Measurements from ENCODE around the gene KIF1B. TPM values are rescaled to one million over a fixed set of nuclear protein-coding genes. Genes with fewer than 3 reads are reported as not detected.

Gene KIF1B
- total and polyA plus RNA-seq, 9 of the 15 experiments (the other 6 are each of a cell fraction or from before 2014, with no cell fraction given): 2.8 to 19.8 (median 11.9) TPM

DNA sequence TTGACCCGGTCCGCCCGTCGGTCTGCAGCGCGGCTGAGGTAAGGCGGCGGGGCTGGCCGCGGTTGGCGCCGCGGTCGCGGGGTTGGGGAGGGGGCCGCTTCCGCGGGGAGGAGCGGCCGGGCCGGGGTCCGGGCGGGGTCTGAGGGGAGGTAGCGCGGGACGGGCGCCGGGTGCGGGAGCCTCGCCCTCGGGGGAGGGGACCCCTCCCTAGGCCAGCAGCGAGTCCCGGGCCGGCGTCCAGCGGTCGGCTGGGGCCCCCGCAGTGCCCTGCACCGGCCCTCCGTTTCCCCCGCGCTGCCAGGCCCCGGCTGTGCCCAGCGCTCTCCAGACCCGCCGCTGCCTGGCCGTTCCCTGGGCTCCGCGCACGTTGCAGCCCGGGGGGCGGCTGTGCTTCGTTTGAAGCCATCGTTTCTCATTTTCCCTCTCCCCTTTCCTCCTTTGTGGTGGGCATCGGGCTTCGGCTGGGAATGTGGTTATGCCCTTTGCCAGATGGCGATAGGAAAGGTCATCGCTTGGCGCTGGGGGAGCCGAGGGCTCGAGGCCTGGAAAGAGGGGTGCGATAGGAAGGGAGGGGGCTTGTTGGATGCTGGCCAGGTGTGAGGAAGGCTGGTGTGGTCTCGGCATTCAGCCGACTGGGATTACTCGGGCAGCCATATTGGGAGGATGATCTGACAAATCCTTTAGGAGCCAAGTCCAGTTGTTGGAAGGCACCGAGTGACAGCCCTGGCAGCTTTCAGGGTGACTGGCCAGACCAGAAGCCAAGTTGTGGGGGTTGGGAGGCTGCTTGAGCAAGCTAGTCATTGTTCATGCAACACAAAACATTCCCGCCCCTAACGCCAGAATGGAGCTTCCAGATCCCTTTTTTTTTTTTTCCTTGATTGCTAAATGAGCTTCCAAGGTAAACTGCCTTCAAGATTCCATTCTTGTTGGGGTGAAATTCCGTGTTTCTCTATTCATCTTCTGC lies 753 bp downstream of the KIF1B start (continued):
- TF ChIP-seq, protein P1, sequence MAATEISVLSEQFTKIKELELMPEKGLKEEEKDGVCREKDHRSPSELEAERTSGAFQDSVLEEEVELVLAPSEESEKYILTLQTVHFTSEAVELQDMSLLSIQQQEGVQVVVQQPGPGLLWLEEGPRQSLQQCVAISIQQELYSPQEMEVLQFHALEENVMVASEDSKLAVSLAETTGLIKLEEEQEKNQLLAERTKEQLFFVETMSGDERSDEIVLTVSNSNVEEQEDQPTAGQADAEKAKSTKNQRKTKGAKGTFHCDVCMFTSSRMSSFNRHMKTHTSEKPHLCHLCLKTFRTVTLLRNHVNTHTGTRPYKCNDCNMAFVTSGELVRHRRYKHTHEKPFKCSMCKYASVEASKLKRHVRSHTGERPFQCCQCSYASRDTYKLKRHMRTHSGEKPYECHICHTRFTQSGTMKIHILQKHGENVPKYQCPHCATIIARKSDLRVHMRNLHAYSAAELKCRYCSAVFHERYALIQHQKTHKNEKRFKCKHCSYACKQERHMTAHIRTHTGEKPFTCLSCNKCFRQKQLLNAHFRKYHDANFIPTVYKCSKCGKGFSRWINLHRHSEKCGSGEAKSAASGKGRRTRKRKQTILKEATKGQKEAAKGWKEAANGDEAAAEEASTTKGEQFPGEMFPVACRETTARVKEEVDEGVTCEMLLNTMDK (IDR thresholded peaks at IDR 0.05; ENCODE audit: borderline replicate concordance, insufficient read depth, low read depth, low read length, poor library complexity, severe bottlenecking): no peak
- TF ChIP-seq ZNF584 (CRISPR knock-in tag; IDR thresholded peaks at IDR 0.05; ENCODE audit: low read depth) (no peak), GTF2A2 (tag; IDR thresholded peaks at IDR 0.05) (no peak), NFIX (CRISPR knock-in tag; IDR thresholded peaks at IDR 0.05; ENCODE audit: low read depth) (no peak), MCM3 (IDR thresholded peaks at IDR 0.05) (no peak), PML (IDR thresholded peaks at IDR 0.05; ENCODE audit: low read length) (no peak), PHTF2 (CRISPR knock-in tag; IDR thresholded peaks at IDR 0.05) (no peak)
- TF ChIP-seq, protein P2, sequence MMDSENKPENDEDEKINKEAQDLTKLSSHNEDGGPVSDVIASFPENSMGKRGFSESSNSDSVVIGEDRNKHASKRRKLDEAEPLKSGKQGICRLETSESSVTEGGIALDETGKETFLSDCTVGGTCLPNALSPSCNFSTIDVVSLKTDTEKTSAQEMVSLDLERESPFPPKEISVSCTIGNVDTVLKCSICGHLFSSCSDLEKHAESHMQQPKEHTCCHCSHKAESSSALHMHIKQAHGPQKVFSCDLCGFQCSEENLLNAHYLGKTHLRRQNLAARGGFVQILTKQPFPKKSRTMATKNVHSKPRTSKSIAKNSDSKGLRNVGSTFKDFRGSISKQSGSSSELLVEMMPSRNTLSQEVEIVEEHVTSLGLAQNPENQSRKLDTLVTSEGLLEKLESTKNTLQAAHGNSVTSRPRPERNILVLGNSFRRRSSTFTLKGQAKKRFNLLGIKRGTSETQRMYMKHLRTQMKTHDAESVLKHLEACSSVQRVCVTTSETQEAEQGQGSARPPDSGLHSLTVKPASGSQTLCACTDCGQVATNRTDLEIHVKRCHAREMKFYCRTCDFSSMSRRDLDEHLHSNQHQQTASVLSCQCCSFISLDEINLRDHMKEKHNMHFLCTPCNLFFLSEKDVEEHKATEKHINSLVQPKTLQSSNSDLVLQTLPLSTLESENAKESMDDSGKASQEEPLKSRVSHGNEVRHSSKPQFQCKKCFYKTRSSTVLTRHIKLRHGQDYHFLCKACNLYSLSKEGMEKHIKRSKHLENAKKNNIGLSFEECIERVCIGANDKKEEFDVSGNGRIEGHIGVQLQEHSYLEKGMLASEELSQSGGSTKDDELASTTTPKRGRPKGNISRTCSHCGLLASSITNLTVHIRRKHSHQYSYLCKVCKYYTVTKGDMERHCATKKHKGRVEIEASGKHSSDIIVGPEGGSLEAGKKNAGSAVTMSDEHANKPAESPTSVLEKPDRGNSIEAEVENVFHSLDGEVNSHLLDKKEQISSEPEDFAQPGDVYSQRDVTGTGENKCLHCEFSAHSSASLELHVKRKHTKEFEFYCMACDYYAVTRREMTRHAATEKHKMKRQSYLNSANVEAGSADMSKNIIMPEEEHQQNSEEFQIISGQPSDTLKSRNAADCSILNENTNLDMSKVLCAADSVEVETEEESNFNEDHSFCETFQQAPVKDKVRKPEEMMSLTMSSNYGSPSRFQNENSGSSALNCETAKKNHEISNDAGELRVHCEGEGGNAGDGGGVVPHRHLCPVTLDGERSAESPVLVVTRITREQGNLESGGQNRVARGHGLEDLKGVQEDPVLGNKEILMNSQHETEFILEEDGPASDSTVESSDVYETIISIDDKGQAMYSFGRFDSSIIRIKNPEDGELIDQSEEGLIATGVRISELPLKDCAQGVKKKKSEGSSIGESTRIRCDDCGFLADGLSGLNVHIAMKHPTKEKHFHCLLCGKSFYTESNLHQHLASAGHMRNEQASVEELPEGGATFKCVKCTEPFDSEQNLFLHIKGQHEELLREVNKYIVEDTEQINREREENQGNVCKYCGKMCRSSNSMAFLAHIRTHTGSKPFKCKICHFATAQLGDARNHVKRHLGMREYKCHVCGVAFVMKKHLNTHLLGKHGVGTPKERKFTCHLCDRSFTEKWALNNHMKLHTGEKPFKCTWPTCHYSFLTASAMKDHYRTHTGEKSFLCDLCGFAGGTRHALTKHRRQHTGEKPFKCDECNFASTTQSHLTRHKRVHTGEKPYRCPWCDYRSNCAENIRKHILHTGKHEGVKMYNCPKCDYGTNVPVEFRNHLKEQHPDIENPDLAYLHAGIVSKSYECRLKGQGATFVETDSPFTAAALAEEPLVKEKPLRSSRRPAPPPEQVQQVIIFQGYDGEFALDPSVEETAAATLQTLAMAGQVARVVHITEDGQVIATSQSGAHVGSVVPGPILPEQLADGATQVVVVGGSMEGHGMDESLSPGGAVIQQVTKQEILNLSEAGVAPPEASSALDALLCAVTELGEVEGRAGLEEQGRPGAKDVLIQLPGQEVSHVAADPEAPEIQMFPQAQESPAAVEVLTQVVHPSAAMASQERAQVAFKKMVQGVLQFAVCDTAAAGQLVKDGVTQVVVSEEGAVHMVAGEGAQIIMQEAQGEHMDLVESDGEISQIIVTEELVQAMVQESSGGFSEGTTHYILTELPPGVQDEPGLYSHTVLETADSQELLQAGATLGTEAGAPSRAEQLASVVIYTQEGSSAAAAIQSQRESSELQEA (IDR thresholded peaks at IDR 0.05; ENCODE audit: low read depth): no peak
- TF ChIP-seq, protein P3, sequence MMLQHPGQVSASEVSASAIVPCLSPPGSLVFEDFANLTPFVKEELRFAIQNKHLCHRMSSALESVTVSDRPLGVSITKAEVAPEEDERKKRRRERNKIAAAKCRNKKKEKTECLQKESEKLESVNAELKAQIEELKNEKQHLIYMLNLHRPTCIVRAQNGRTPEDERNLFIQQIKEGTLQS (IDR thresholded peaks at IDR 0.05): no peak
- TF ChIP-seq, protein P3 (CRISPR knock-in tag; conservative IDR thresholded peaks at IDR 0.05): no peak
- TF ChIP-seq, protein P4, sequence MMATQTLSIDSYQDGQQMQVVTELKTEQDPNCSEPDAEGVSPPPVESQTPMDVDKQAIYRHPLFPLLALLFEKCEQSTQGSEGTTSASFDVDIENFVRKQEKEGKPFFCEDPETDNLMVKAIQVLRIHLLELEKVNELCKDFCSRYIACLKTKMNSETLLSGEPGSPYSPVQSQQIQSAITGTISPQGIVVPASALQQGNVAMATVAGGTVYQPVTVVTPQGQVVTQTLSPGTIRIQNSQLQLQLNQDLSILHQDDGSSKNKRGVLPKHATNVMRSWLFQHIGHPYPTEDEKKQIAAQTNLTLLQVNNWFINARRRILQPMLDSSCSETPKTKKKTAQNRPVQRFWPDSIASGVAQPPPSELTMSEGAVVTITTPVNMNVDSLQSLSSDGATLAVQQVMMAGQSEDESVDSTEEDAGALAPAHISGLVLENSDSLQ (IDR thresholded peaks at IDR 0.05): peak; percentile 16; the same call in 1 of the 2 replicates
- TF ChIP-seq, protein P5, sequence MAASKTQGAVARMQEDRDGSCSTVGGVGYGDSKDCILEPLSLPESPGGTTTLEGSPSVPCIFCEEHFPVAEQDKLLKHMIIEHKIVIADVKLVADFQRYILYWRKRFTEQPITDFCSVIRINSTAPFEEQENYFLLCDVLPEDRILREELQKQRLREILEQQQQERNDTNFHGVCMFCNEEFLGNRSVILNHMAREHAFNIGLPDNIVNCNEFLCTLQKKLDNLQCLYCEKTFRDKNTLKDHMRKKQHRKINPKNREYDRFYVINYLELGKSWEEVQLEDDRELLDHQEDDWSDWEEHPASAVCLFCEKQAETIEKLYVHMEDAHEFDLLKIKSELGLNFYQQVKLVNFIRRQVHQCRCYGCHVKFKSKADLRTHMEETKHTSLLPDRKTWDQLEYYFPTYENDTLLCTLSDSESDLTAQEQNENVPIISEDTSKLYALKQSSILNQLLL (CRISPR knock-in tag; IDR thresholded peaks at IDR 0.05; ENCODE audit: borderline replicate concordance): no peak
